Endothelial cell of umbilical vein (primary cell): ENCODE measurements around the gene RNASEH1.

Experiments
- MAX ChIP-seq: IDR thresholded peaks from 2 replicates; pipeline ENCODE4 v1.6.1; 2011; ENCODE audit not compliant: insufficient read depth, insufficient read length
- POLR2A ChIP-seq: IDR thresholded peaks from 2 replicates; pipeline ENCODE4 v1.6.1; 2012; ENCODE audit warnings: low read depth, mild to moderate bottlenecking, control low read depth, low read length
- POLR2AphosphoS5 ChIP-seq: IDR thresholded peaks from 2 replicates; pipeline ENCODE4 v1.6.1; 2012; ENCODE audit warnings: low read depth, mild to moderate bottlenecking, control low read depth, low read length, moderate library complexity; ENCODE audit not compliant: insufficient read depth

- TF ChIP-seq POLR2A = no peak
- TF ChIP-seq POLR2AphosphoS5 = no peak
- TF ChIP-seq MAX = no peak
Measured at GRCh38 chr2:3565117-3565516, 7.0 kb upstream of the RNASEH1 start.
